ENCODE results near the gene PKN1.

Gene PKN1

GRCh38 chr19:14516746-14517438 is 83.8 kb downstream of the PKN1 start:
- peak in 3 of 6 experiments; percentile 11 to 53 (median 42) for DNase-seq

DNA sequence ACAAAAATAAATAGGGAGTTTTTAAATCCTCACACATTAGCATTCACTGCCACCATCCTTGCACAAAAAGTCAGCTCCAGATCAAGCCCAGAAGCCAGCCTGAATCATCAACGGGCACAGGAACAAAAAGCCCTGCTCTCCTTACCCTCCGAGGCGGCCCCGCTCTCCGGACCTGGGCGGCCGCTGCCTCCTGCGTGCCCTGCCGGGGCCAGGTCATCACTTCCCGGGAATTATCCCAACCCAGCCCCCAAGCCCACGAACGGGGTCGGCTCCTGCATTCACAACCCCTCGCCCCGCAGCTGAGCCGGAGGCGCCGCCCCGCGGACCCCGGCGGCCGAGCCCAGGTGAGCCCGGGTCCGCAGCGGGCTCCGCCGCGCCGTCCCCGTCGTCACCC is 84.3 kb downstream of the PKN1 start:
- DNase-seq = no peak

DNA sequence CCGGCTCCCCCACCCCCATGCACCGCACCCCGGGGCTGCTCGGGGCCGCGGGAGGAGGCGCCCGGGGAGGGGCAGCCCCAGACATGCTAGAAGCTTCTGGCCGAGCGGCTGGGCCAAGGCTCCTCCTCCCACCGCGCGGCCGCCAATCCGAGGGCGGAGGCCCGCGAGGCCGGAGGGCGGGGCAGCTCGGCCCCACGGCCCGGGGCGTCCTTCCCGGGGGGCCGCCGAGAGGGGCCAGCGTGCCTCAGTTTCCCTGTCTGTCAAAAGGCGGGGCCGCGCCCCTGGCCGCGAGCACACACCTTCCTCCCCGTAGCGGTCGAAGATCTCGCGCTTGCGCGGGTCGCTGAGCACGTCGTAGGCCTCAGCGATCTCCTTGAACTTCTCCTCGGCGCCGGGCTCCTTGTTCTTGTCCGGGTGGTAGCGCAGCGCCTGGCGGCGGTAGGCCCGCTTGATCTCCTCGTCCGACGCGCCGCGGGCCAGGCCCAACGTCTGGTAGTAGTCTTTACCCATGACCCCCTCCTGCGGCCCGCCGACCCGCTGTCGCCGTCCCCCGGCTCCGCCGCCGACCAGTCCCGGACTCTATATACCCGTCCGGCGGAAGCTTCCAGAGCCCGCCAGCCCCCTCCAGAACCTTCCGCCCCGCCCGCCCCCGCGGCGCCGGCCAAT is 84.9 kb downstream of the PKN1 start, which contains the start of gene DNAJB1:
TSS of gene DNAJB1 (minus strand) at position 558 of the 666 bp plus-strand sequence. CDS start at position 510, 48 bp downstream.
- peak in 5 of 6 experiments; percentile 57 to 78 (median 70) for DNase-seq

GRCh38 chr19:14519245-14519859 is 86.2 kb downstream of the PKN1 start:
- no peak for DNase-seq

GRCh38 chr19:14519860-14520407 is 86.8 kb downstream of the PKN1 start:
- DNase-seq = no peak

DNA sequence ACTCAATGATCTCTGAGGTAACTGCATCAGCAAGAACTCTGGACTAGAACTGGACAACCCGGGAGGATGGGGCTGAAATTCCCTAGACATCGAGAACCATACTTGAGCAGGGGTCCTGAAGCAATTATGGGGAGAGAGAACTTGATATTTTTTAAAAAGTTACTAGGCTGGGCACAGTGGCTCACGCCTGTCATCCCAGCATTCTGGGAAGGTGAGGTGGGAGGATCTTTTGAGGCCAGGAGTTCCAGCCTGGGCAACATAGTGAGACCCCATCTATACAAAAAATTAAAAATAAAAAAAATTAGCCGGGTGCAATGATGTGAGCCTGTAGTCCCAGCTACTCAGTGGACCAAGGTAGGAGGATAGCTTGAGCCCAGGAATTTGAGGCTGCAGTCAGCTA is 87.4 kb downstream of the PKN1 start:
- no peak for DNase-seq
